ENCODE results near the gene SH3BP5L. TPM values are rescaled to one million over a fixed set of nuclear protein-coding genes. Genes with fewer than 3 reads are reported as not detected.

SH3BP5L gene
- total RNA-seq, 1 experiment from 2014 or later = 14.9 TPM

GRCh38 chr1:248853663-248854375 lies 28.1 kb upstream of the SH3BP5L start:
- DNase-seq (ENCODE audit: low read depth, low spot score) = no peak
- in situ Hi-C loops (cut with HindIII; ENCODE audit: low pct_unique_long_range_greater_than_20kb, low sequenced_read_pairs) = no loop called here

GRCh38 chr1:248852481-248853405 lies 27.0 kb upstream of the SH3BP5L start:
- DNase-seq (ENCODE audit: low read depth, low spot score) = no peak
- in situ Hi-C loops (cut with HindIII; ENCODE audit: low pct_unique_long_range_greater_than_20kb, low sequenced_read_pairs) = no loop called here

- in situ Hi-C loops (cut with HindIII; ENCODE audit: low pct_unique_long_range_greater_than_20kb, low sequenced_read_pairs) = no loop called here
- DNase-seq (ENCODE audit: low read depth, low spot score) = no peak
Observed at GRCh38 chr1:248851390-248851789, 25.7 kb upstream of the SH3BP5L start.

GRCh38 chr1:248850536-248851251 lies 25.0 kb upstream of the SH3BP5L start:
- no peak for DNase-seq (ENCODE audit: low read depth, low spot score)
- in situ Hi-C loops (cut with HindIII; ENCODE audit: low pct_unique_long_range_greater_than_20kb, low sequenced_read_pairs) = no loop called here

- DNase-seq (ENCODE audit: low read depth, low spot score) = no peak
- in situ Hi-C loops (cut with HindIII; ENCODE audit: low pct_unique_long_range_greater_than_20kb, low sequenced_read_pairs) = no loop called here
Observed at GRCh38 chr1:248850124-248850523, 24.4 kb upstream of the SH3BP5L start.

- in situ Hi-C loops (cut with HindIII; ENCODE audit: low pct_unique_long_range_greater_than_20kb, low sequenced_read_pairs) = no loop called here
- no peak for DNase-seq (ENCODE audit: low read depth, low spot score)
Observed at GRCh38 chr1:248849637-248850036, 23.9 kb upstream of the SH3BP5L start.

- in situ Hi-C loops (cut with HindIII; ENCODE audit: low pct_unique_long_range_greater_than_20kb, low sequenced_read_pairs) = no loop called here
- DNase-seq (ENCODE audit: low read depth, low spot score) = no peak
Observed at GRCh38 chr1:248849152-248849551, 23.4 kb upstream of the SH3BP5L start.

- in situ Hi-C loops (cut with HindIII; ENCODE audit: low pct_unique_long_range_greater_than_20kb, low sequenced_read_pairs) = no loop called here
- no peak for DNase-seq (ENCODE audit: low read depth, low spot score)
Observed at GRCh38 chr1:248848602-248849001, 22.9 kb upstream of the SH3BP5L start.

- DNase-seq (ENCODE audit: low read depth, low spot score) = no peak
- in situ Hi-C loops (cut with HindIII; ENCODE audit: low pct_unique_long_range_greater_than_20kb, low sequenced_read_pairs) = no loop called here
Observed at GRCh38 chr1:248847956-248848561, 22.3 kb upstream of the SH3BP5L start.

- in situ Hi-C loops (cut with HindIII; ENCODE audit: low pct_unique_long_range_greater_than_20kb, low sequenced_read_pairs) = no loop called here
Observed at GRCh38 chr1:248847181-248847955, 21.7 kb upstream of the SH3BP5L start.

GRCh38 chr1:248844526-248844925 lies 18.8 kb upstream of the SH3BP5L start:
- DNase-seq (ENCODE audit: low read depth, low spot score) = no peak
- in situ Hi-C loops (cut with HindIII; ENCODE audit: low pct_unique_long_range_greater_than_20kb, low sequenced_read_pairs) = no loop called here

More at GRCh38 chr1:248847181-248847955, 21.7 kb upstream of the SH3BP5L start:
- no peak for DNase-seq (ENCODE audit: low read depth, low spot score)

- DNase-seq (ENCODE audit: low read depth, low spot score) = no peak
- in situ Hi-C loops (cut with HindIII; ENCODE audit: low pct_unique_long_range_greater_than_20kb, low sequenced_read_pairs) = no loop called here
Observed at GRCh38 chr1:248843687-248844086, 18.0 kb upstream of the SH3BP5L start.

- no peak for DNase-seq (ENCODE audit: low read depth, low spot score)
- in situ Hi-C loops (cut with HindIII; ENCODE audit: low pct_unique_long_range_greater_than_20kb, low sequenced_read_pairs) = no loop called here
Observed at GRCh38 chr1:248842781-248843331, 17.1 kb upstream of the SH3BP5L start.

GRCh38 chr1:248841702-248842395 lies 16.1 kb upstream of the SH3BP5L start:
- in situ Hi-C loops (cut with HindIII; ENCODE audit: low pct_unique_long_range_greater_than_20kb, low sequenced_read_pairs) = no loop called here
- peak; percentile 57 for DNase-seq (ENCODE audit: low read depth, low spot score)

- in situ Hi-C loops (cut with HindIII; ENCODE audit: low pct_unique_long_range_greater_than_20kb, low sequenced_read_pairs) = no loop called here
- no peak for DNase-seq (ENCODE audit: low read depth, low spot score)
Observed at GRCh38 chr1:248840946-248841345, 15.2 kb upstream of the SH3BP5L start.

- no peak for DNase-seq (ENCODE audit: low read depth, low spot score)
- in situ Hi-C loops (cut with HindIII; ENCODE audit: low pct_unique_long_range_greater_than_20kb, low sequenced_read_pairs) = no loop called here
Observed at GRCh38 chr1:248839168-248839555, 13.4 kb upstream of the SH3BP5L start.
